GM12891 (cell line): ENCODE measurements around the gene WDR48.

Experiments used
- POLR2A ChIP-seq: IDR thresholded peaks from 2 replicates; pipeline ENCODE4 v1.6.1; 2011; ENCODE audit warnings: low read depth, low read length, control low read depth
- POLR2AphosphoS5 ChIP-seq: IDR thresholded peaks from 2 replicates; pipeline ENCODE4 v1.6.1; 2011; ENCODE audit warnings: low read depth, low read length, control low read depth
- TAF1 ChIP-seq: IDR thresholded peaks from 2 replicates; pipeline ENCODE4 v1.6.1; 2011; ENCODE audit warnings: low read depth, low read length, control low read depth

GRCh38 chr3:39127908-39128304 is 76.1 kb downstream of the WDR48 start:
- TF ChIP-seq POLR2A (no peak), POLR2AphosphoS5 (no peak), TAF1 (no peak)
